T-cell (primary cell): ENCODE results near the gene SLC35A3. TPM values are rescaled to one million over a fixed set of nuclear protein-coding genes. Genes with fewer than 3 reads are reported as not detected.

Experiments
- ATAC-seq, 4 experiments: fragments of 200-7000 bp in 3 of 4; fragments of 150-1000 bp in 1 of 4; cut with Tn5 transposase; replicated peaks in 1 of 4; 1 replicate in 3 of 4; 2 replicates in 1 of 4; pipeline ENCODE4 v1.10.0; 2021; ENCODE audit warnings: moderate library complexity in 3 of 4, mild to moderate bottlenecking in 2 of 4, moderate number of reproducible peaks in 1 of 4
- CTCF ChIA-PET, 2 donors: fragments of 300-600 bp; sonication (Branson Sonifier 250); formaldehyde crosslinking; loops; one replicate each; lab custom pipeline; 2022; ENCODE audit warnings: antibody characterized with exemption in 2 of 2; lab: Charles Lee
- POLR2A ChIA-PET, 2 donors: fragments of 300-600 bp; sonication (Branson Sonifier 250); formaldehyde crosslinking; loops; one replicate each; lab custom pipeline; 2022; ENCODE audit warnings: antibody characterized with exemption in 2 of 2; lab: Charles Lee
- DNase-seq, 35 experiments: peaks; one replicate each; pipeline versions ENCODE4 v3.0.0 to v3.0.0-alpha.2; 2013 to 2023
- H3K27ac ChIP-seq: one replicate; pipeline ENCODE4 v1.5.1; 2013; ENCODE audit warnings: low read length
- H3K27me3 ChIP-seq, 2 experiments: replicated peaks in 1 of 2; 1 replicate in 1 of 2; 2 replicates in 1 of 2; pipeline versions ENCODE4 v1.6.1 to v1.7.0; 2013; ENCODE audit warnings: low read length in 1 of 2, mixed read lengths in 1 of 2; ENCODE audit not compliant: control insufficient read depth in 2 of 2, insufficient read depth in 2 of 2; ENCODE audit errors: extremely low read depth in 1 of 2
- H3K36me3 ChIP-seq, 2 donors: 1 replicate in 1 of 2; 2 replicates in 1 of 2; pipeline versions ENCODE4 v1.6.1 to v1.7.0; 2013; ENCODE audit warnings: low read length in 1 of 2; ENCODE audit not compliant: control insufficient read depth in 2 of 2, insufficient read depth in 1 of 2; ENCODE audit errors: extremely low read depth in 1 of 2
- H3K4me1 ChIP-seq, 2 experiments: 1 replicate in 1 of 2; 2 replicates in 1 of 2; pipeline versions ENCODE4 v1.6.1 to v1.7.0; 2013; ENCODE audit warnings: low read length in 2 of 2, mixed read lengths in 1 of 2; ENCODE audit not compliant: insufficient read depth in 2 of 2, control insufficient read depth in 1 of 2; ENCODE audit errors: extremely low read depth in 1 of 2
- H3K4me3 ChIP-seq, 2 donors: 1 replicate in 1 of 2; 2 replicates in 1 of 2; pipeline versions ENCODE4 v1.5.1 to v1.7.0; 2013; ENCODE audit warnings: mild to moderate bottlenecking in 2 of 2, low read length in 1 of 2, moderate library complexity in 1 of 2; ENCODE audit not compliant: control insufficient read depth in 1 of 2; ENCODE audit errors: extremely low read depth in 1 of 2
- H3K9me3 ChIP-seq: 2 replicates; pipeline ENCODE4 v1.7.0; 2013
- H3K27ac Mint-ChIP-seq, 2 donors: one replicate each; pipeline ENCODE4 v1.8.0; 2020 to 2021; ENCODE audit warnings: mild to moderate bottlenecking in 2 of 2, mixed read lengths in 2 of 2
- H3K27me3 Mint-ChIP-seq, 2 donors: one replicate each; pipeline ENCODE4 v1.8.0; 2021 to 2022; ENCODE audit warnings: mixed read lengths in 2 of 2
- H3K36me3 Mint-ChIP-seq: one replicate; pipeline ENCODE4 v1.8.0; 2021; ENCODE audit warnings: mixed read lengths
- H3K4me1 Mint-ChIP-seq, 3 donors: one replicate each; pipeline ENCODE4 v1.8.0; 2020 to 2022; ENCODE audit warnings: mixed read lengths in 3 of 3, mild to moderate bottlenecking in 1 of 3
- H3K4me3 Mint-ChIP-seq, 3 donors: one replicate each; pipeline ENCODE4 v1.8.0; 2020 to 2022; ENCODE audit warnings: mild to moderate bottlenecking in 3 of 3, mixed read lengths in 3 of 3, moderate library complexity in 3 of 3
- H3K9me3 Mint-ChIP-seq, 3 donors: one replicate each; pipeline ENCODE4 v1.8.0; 2020 to 2022; ENCODE audit warnings: mixed read lengths in 3 of 3
- WGBS: methylation state at CpG from one replicate; pipeline ENCODE4 v1.1.5; 2013; ENCODE audit warnings: missing lambda C conversion rate; ENCODE audit not compliant: insufficient coverage; 5-methylcytosine and 5-hydroxymethylcytosine counted together
- total RNA-seq, 35 experiments: library from RNA in 6 of 35; stranded (reverse) in 6 of 35; fragments of 120-200 nt in 1 of 35; gene quantifications; one replicate each; pipeline versions ENCODE4 v1.2.1 to v1.2.4 and lab custom pipeline; 2013 to 2026

SLC35A3 gene
- total RNA-seq, 5 donors from 2014 or later (not counting 1 experiment from before 2014, with no cell fraction given): 21.5 to 31.8 (median 24.5) TPM

DNA sequence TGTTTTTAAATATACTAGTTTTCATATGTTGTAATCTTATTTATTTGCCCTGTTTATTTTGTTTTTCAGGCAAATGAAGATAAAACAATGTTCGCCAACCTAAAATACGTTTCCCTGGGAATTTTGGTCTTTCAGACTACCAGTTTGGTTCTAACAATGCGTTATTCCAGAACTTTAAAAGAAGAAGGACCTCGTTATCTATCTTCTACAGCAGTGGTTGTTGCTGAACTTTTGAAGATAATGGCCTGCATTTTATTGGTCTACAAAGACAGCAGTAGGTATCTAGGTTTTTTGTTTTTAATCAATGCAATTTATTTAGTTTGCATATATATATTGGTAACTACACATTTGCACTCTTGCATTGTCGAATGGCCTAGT is 23.7 kb downstream of the SLC35A3 start:
- ChIA-PET CTCF (no interaction called here), POLR2A (no interaction called here)
- peaks cover 1 to 7% (median 2%) of the 10 kb centered on the region in 3 donors for H3K4me1 Mint-ChIP-seq
- no peaks in the 10 kb centered on the region for H3K4me1 ChIP-seq
- no peaks in the 10 kb centered on the region for H3K9me3 ChIP-seq
- H3K4me3 Mint-ChIP-seq: no peak overlapping the region
- no peak overlapping the region for H3K4me3 ChIP-seq
- H3K36me3 ChIP-seq: peaks cover 6 to 21% of the 10 kb centered on the region in 2 donors
- H3K27me3 Mint-ChIP-seq: no peaks in the 10 kb centered on the region
- peaks cover 0 to 6% (median 2%) of the 10 kb centered on the region in 3 donors for H3K9me3 Mint-ChIP-seq
- no peak overlapping the region for H3K27ac Mint-ChIP-seq
- DNase-seq (no peak), ATAC-seq (no peak)
- no peak overlapping the region for H3K27ac ChIP-seq
- no CpG with 5 or more reads among the region's 5 CpGs for WGBS
- H3K36me3 Mint-ChIP-seq: peaks cover 58% of the 10 kb centered on the region
- H3K27me3 ChIP-seq: no peaks in the 10 kb centered on the region

DNA sequence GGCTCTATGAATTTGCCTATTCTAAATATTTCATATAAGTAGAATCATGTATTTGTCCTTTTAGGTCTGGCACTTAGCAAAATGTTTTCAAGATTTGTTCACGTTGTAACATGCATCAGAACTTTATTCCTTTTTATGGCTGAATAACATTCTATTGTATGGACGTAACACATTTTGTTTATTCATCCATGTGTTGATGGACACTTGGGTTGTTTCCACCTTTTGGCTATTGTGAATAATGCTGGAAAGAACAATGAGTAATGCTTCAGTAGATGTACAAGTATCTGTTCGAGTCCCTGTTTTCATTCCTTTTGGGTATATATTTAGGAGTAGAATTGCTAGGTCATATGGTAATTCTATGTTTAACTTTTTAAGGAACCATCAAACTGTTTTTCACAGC is 24.7 kb downstream of the SLC35A3 start:
- POLR2A ChIA-PET: interaction anchor here in 1 of 2 donors (0.6 kb wide), 1 partner anchor 1417 kb away, joined by 3 read pairs; no protein-coding TSS in a partner anchor
- Histone ChIP-seq H3K4me1 (no peaks in the 10 kb centered on the region), H3K27ac (no peak overlapping the region), H3K36me3 (peaks cover 6 to 24% of the 10 kb centered on the region in 2 donors), H3K9me3 (no peaks in the 10 kb centered on the region), H3K27me3 (no peaks in the 10 kb centered on the region), H3K4me3 (no peak overlapping the region)
- no CpG with 5 or more reads among the region's 3 CpGs for WGBS
- CTCF ChIA-PET: no interaction called here
- DNase-seq (no peak), ATAC-seq (no peak)
- no peak overlapping the region for H3K4me3 Mint-ChIP-seq
- peaks cover 1 to 8% (median 2%) of the 10 kb centered on the region in 3 donors for H3K4me1 Mint-ChIP-seq
- H3K27ac Mint-ChIP-seq: no peak overlapping the region
- no peaks in the 10 kb centered on the region for H3K27me3 Mint-ChIP-seq
- peaks cover 60% of the 10 kb centered on the region for H3K36me3 Mint-ChIP-seq
- H3K9me3 Mint-ChIP-seq: peaks cover 0 to 6% (median 2%) of the 10 kb centered on the region in 3 donors

DNA sequence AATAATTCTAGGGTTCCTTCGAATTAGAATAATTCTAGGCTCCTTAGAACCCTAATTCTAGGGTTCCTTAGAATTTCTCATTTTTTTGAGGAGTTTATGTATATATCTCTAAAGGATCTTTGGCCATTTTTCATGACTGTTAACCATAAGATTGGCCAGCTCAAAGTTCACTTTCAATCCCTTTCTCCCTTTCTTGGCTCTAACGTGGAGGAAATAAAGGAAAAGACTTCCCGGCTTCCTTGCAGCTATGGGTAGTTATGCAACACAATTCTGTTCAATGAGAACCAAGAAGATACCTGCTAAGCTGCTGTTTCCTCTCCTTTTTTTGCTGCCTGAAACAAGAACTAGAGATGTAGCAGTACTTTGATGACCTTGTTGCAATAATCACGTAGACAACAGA is 27.2 kb downstream of the SLC35A3 start:
- H3K4me3 ChIP-seq: no peak overlapping the region
- H3K9me3 ChIP-seq: no peaks in the 10 kb centered on the region
- WGBS: 100% methylated on average over 2 of the region's 4 CpGs
- no peak overlapping the region for H3K27ac ChIP-seq
- no peaks in the 10 kb centered on the region for H3K27me3 ChIP-seq
- H3K4me1 ChIP-seq: no peaks in the 10 kb centered on the region
- Mint-ChIP-seq H3K4me1 (peaks cover 9 to 18% (median 18%) of the 10 kb centered on the region in 3 donors), H3K36me3 (peaks cover 61% of the 10 kb centered on the region), H3K4me3 (no peak overlapping the region), H3K9me3 (peaks cover 0 to 6% (median 2%) of the 10 kb centered on the region in 3 donors), H3K27me3 (no peaks in the 10 kb centered on the region), H3K27ac (no peak overlapping the region)
- ChIA-PET POLR2A (interaction anchor here in 1 of 2 donors (0.7 kb wide), 1 partner anchor 41 kb away, joined by 3 read pairs; a partner anchor contains a TSS), CTCF (no interaction called here)
- no peak for ATAC-seq
- DNase-seq: no peak
- peaks cover 3 to 21% of the 10 kb centered on the region in 2 donors for H3K36me3 ChIP-seq

DNA sequence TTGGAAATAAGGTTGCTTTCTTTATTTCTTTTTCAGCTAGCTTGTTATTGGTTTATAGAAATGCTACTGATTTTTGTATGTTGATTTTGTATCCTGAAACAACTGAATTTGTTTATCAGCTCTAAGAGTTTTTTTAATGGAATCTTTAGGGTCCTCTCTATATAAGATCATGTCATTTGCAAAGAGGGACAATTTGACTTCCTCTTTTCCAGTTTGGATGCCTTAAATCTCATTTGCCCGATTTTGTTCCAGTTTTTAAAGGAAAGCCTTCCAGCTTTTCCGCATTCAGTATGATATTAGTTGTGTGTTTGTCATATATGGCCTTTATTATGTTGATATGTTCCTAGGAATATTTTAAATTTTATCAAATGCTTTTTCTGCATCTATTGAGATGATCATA is 31.7 kb downstream of the SLC35A3 start:
- Mint-ChIP-seq H3K4me1 (peaks cover 17 to 21% (median 18%) of the 10 kb centered on the region in 3 donors), H3K27me3 (no peaks in the 10 kb centered on the region), H3K36me3 (peaks cover 63% of the 10 kb centered on the region), H3K27ac (no peak overlapping the region), H3K9me3 (peaks cover 3 to 22% (median 9%) of the 10 kb centered on the region in 3 donors), H3K4me3 (no peak overlapping the region)
- no peak for DNase-seq
- no peak for ATAC-seq
- H3K4me1 ChIP-seq: no peaks in the 10 kb centered on the region
- H3K27me3 ChIP-seq: no peaks in the 10 kb centered on the region
- WGBS: no CpG with 5 or more reads among the region's 2 CpGs
- no peak overlapping the region for H3K4me3 ChIP-seq
- H3K27ac ChIP-seq: no peak overlapping the region
- CTCF ChIA-PET: no interaction called here
- POLR2A ChIA-PET: interaction anchor here in 1 of 2 donors (0.7 kb wide), 1 partner anchor 15 kb away, joined by 3 read pairs; no protein-coding TSS in a partner anchor
- H3K9me3 ChIP-seq: no peaks in the 10 kb centered on the region
- peaks cover 4 to 15% of the 10 kb centered on the region in 2 donors for H3K36me3 ChIP-seq

DNA sequence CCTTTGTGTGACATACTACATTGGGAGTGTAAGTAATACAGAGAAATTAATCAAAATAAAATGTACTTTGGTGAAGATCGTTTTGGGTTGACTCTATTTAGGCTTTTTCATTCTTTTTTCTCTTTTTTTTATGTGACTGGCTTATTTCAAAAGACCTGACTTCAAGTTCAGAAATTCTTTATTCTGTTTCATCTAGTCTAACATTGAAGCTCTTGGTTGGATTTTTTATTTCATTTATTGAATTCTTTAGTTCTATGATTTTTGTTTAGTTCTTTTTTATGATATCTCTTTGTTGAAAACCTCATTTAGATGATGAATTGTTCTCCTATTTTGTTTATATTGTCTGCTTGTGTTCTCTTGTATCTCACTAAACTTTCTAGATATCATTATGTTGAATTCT is 35.6 kb downstream of the SLC35A3 start:
- no peaks in the 10 kb centered on the region for H3K27me3 ChIP-seq
- POLR2A ChIA-PET: interaction anchor here in 1 of 2 donors (0.5 to 0.6 kb wide), 2 partner anchors 34 to 515 kb away, joined by 4 to 7 read pairs; no protein-coding TSS in a partner anchor
- no peak overlapping the region for H3K4me3 Mint-ChIP-seq
- H3K4me3 ChIP-seq: no peak overlapping the region
- H3K27ac Mint-ChIP-seq: no peak overlapping the region
- peaks cover 6 to 13% of the 10 kb centered on the region in 2 donors for H3K36me3 ChIP-seq
- peaks cover 69% of the 10 kb centered on the region for H3K36me3 Mint-ChIP-seq
- peaks cover 3 to 22% (median 9%) of the 10 kb centered on the region in 3 donors for H3K9me3 Mint-ChIP-seq
- CTCF ChIA-PET: no interaction called here
- ATAC-seq (no peak), DNase-seq (no peak)
- H3K27me3 Mint-ChIP-seq: no peaks in the 10 kb centered on the region
- H3K27ac ChIP-seq: no peak overlapping the region
- H3K4me1 Mint-ChIP-seq: peaks cover 6 to 18% (median 14%) of the 10 kb centered on the region in 3 donors
- WGBS: no CpG with 5 or more reads among the region's 1 CpG
- no peaks in the 10 kb centered on the region for H3K9me3 ChIP-seq
- H3K4me1 ChIP-seq: no peaks in the 10 kb centered on the region

DNA sequence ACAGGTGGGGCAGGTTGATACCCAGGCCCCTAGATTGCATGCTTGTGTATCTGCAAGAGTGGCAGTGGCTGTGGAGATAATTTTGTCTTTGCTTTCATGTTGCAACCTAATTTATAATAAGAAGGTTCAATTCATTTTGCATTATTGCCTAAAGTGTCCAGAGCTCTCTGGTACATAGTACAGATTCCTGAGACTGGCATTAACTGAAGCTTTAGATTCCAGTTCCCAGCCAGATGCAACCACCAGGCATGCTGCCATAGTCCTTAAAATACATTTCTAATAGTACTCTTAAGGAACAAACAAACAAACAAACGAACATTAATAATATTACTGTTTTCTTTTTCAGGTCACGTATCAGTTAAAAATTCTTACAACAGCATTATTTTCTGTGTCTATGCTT is 36.9 kb downstream of the SLC35A3 start:
- Mint-ChIP-seq H3K4me3 (no peak overlapping the region), H3K4me1 (peaks cover 5 to 10% (median 6%) of the 10 kb centered on the region in 3 donors), H3K9me3 (peaks cover 3 to 22% (median 9%) of the 10 kb centered on the region in 3 donors), H3K27ac (no peak overlapping the region), H3K36me3 (peaks cover 57% of the 10 kb centered on the region), H3K27me3 (no peaks in the 10 kb centered on the region)
- POLR2A ChIA-PET: no interaction called here
- Histone ChIP-seq H3K27ac (no peak overlapping the region), H3K9me3 (no peaks in the 10 kb centered on the region), H3K36me3 (peaks cover 6 to 10% of the 10 kb centered on the region in 2 donors), H3K27me3 (no peaks in the 10 kb centered on the region), H3K4me1 (no peaks in the 10 kb centered on the region), H3K4me3 (no peak overlapping the region)
- whole genome bisulfite sequencing: no CpG with 5 or more reads among the region's 2 CpGs
- CTCF ChIA-PET: no interaction called here
- DNase-seq (no peak), ATAC-seq (no peak)
